NT2/D1 (cell line): ENCODE results near the gene ADORA2B.

ENCODE experiments used
- SUZ12 ChIP-seq: IDR thresholded peaks from 2 replicates; pipeline ENCODE4 v1.6.1; 2011; ENCODE audit not compliant: insufficient read length, insufficient read depth; ENCODE audit errors: extremely low read depth
- YY1 ChIP-seq: IDR thresholded peaks from 2 replicates; pipeline ENCODE4 v1.6.1; 2011; ENCODE audit not compliant: insufficient read length, insufficient read depth
- ZNF274 ChIP-seq: IDR thresholded peaks from 2 replicates; pipeline ENCODE4 v1.6.1; 2011; ENCODE audit warnings: mild to moderate bottlenecking, low read depth, low read length

DNA sequence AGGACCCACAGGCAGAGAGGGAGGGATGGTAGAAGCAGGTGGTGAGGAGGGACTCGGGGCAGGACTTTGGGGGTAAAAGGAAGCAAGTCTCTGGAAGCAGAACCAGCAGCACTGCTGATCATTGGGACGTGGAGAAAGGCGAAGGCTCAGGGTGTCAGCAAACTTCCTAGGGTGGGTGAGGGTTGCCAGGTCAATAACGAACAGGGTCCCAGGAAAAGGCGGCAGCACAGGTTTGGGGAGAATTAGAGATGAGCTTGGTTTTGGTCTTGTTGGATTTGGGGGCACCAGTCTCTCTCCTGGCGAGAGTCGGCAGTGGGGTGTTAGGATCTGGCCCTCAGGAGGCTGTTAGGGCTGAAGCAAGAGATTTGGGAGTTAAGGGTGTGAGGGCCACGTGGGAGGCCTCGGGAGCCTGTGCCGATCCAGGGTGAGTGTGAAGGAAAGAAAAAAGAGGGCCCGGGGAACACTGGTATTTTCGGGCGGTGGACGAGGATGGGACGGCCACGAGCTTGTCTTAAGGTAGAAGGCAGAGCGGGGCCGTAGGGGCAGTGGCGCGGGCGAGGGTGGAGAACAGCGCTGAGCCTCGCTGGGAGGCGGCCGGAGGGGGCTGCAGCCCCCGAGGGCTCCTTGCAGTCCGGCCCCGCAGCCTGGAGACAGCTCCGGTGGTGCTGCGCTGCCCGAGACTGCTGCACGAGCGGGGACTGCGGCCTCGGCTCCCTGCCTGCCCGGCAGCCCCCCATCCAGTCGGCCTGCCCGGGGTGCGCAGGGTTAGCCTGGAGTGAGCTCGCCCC, 765 bp upstream of the ADORA2B start:
- TF ChIP-seq YY1 = no peak
- no peak for TF ChIP-seq SUZ12
- TF ChIP-seq ZNF274 = no peak
